ENCODE measurements around the gene ZNF76.

The ZNF76 gene

DNA sequence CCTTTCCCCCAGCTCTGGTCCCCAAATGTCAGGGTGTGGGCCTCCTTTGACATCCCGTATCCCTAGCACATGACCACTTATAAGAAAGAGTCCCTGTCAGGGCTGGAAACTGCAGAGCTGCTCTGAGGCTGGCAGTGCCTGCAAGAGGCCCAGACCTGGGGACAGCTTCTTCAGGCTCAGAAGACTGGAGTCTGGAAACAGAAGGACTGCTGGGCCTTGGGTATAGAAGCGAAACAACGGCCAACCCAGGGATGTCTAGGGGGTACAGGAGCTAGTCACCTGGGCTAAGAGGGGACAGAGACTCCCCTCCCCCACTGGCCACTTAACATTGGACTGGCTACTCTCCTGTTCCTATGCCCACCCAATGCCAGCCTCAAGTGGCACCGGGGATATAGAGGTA lies 41.1 kb upstream of the ZNF76 start:
- TF ChIP-seq, protein P1, sequence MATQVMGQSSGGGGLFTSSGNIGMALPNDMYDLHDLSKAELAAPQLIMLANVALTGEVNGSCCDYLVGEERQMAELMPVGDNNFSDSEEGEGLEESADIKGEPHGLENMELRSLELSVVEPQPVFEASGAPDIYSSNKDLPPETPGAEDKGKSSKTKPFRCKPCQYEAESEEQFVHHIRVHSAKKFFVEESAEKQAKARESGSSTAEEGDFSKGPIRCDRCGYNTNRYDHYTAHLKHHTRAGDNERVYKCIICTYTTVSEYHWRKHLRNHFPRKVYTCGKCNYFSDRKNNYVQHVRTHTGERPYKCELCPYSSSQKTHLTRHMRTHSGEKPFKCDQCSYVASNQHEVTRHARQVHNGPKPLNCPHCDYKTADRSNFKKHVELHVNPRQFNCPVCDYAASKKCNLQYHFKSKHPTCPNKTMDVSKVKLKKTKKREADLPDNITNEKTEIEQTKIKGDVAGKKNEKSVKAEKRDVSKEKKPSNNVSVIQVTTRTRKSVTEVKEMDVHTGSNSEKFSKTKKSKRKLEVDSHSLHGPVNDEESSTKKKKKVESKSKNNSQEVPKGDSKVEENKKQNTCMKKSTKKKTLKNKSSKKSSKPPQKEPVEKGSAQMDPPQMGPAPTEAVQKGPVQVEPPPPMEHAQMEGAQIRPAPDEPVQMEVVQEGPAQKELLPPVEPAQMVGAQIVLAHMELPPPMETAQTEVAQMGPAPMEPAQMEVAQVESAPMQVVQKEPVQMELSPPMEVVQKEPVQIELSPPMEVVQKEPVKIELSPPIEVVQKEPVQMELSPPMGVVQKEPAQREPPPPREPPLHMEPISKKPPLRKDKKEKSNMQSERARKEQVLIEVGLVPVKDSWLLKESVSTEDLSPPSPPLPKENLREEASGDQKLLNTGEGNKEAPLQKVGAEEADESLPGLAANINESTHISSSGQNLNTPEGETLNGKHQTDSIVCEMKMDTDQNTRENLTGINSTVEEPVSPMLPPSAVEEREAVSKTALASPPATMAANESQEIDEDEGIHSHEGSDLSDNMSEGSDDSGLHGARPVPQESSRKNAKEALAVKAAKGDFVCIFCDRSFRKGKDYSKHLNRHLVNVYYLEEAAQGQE (IDR thresholded peaks at IDR 0.05; ENCODE audit: insufficient read depth in 1 of 2, low read depth in 2 of 2, low read length in 2 of 2): no peak
- TF ChIP-seq FOXP2 (optimal IDR thresholded peaks at IDR 0.05; ENCODE audit: borderline replicate concordance, extremely low read depth, extremely low read length, insufficient read depth): no peak

DNA sequence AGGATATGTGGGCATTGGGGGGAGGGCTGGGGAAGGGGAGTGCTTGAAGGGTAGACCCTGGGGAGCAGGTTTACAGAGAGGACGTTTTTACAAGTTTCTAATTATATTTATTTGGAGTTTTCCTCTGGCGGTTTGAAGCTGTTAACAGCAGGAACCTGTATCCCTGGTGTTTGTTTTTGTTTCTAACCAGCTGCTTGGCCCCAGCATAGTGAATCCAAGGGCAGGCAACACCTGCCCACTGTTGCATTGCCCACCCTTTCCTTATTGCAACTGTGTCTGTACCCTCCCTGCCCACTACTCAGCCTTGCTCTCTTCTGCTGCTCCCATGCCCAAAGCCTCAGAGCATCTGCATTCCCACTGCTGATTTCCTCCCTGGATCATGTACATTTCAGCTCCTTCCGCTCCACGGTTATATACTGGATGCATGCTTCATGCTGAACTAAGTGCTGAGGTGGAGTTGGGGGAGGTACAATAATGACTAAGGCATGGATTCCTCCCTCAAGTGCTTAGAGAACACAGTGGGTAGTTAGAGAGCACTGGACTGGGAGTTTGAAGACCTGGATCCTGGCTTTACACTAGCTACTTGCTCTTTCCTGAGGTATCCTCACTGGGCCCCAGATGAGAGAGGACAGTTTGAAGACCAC lies 39.7 kb upstream of the ZNF76 start:
- TF ChIP-seq POLR2AphosphoS5 (IDR thresholded peaks at IDR 0.05; ENCODE audit: low read depth, low read length) (no peak), SIN3A (IDR thresholded peaks at IDR 0.05; ENCODE audit: borderline replicate concordance, insufficient read depth, low read length) (no peak), TAF1 (IDR thresholded peaks at IDR 0.05; ENCODE audit: borderline replicate concordance, insufficient read depth, low read length) (no peak), FOXP2 (optimal IDR thresholded peaks at IDR 0.05; ENCODE audit: borderline replicate concordance, extremely low read depth, extremely low read length, insufficient read depth) (no peak)
- TF ChIP-seq, protein P1 (IDR thresholded peaks at IDR 0.05; ENCODE audit: insufficient read depth in 1 of 2, low read depth in 2 of 2, low read length in 2 of 2): no peak

DNA sequence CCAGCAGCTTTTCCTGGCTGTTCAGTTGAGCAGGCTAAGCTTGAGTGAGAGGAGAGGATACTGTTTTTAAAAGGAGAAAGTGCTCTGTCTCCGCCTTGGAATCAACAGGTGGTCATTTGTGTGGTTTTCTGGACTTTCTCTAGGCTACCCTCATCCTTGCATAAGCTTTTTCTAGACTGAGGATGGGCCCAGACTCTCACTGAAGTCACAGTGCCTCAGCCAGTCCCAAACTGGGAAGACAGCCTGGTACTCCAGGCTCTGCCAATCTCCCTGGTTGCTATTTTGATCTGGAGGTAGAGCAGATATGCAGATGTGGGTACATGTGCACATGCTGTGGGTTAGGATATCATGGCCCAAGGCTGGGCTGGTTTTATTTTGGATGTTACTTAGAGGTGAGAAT lies 38.8 kb upstream of the ZNF76 start:
- TF ChIP-seq TAF1 (IDR thresholded peaks at IDR 0.05; ENCODE audit: borderline replicate concordance, insufficient read depth, low read length) (no peak), SIN3A (IDR thresholded peaks at IDR 0.05; ENCODE audit: borderline replicate concordance, insufficient read depth, low read length) (no peak), POLR2AphosphoS5 (IDR thresholded peaks at IDR 0.05; ENCODE audit: low read depth, low read length) (no peak), FOXP2 (optimal IDR thresholded peaks at IDR 0.05; ENCODE audit: borderline replicate concordance, extremely low read depth, extremely low read length, insufficient read depth) (no peak)
- TF ChIP-seq, protein P1 (IDR thresholded peaks at IDR 0.05; ENCODE audit: insufficient read depth in 1 of 2, low read depth in 2 of 2, low read length in 2 of 2): no peak

DNA sequence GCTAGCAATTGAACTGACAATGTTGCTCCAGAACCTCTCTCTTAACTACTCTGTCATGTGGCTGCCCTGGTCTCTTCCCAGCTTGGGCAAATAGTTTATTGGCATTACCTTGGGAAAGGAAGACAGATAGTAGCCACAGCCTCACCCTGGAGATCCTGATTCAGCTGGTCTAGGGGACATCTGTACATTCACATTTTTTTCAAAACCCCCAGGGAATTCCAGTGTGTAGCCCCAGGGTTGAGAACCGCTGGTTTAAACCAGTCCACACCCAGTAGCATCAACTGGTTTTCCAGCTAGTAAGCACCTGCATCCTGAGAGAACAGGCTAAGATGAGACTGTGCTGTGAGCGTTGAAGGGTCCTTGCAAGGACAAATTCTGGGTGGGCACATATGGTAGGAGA lies 36.1 kb upstream of the ZNF76 start:
- TF ChIP-seq SIN3A (IDR thresholded peaks at IDR 0.05; ENCODE audit: borderline replicate concordance, insufficient read depth, low read length) (no peak), POLR2AphosphoS5 (IDR thresholded peaks at IDR 0.05; ENCODE audit: low read depth, low read length) (no peak), TAF1 (IDR thresholded peaks at IDR 0.05; ENCODE audit: borderline replicate concordance, insufficient read depth, low read length) (no peak), FOXP2 (optimal IDR thresholded peaks at IDR 0.05; ENCODE audit: borderline replicate concordance, extremely low read depth, extremely low read length, insufficient read depth) (no peak)
- TF ChIP-seq, protein P1 (IDR thresholded peaks at IDR 0.05; ENCODE audit: insufficient read depth in 1 of 2, low read depth in 2 of 2, low read length in 2 of 2): no peak

DNA sequence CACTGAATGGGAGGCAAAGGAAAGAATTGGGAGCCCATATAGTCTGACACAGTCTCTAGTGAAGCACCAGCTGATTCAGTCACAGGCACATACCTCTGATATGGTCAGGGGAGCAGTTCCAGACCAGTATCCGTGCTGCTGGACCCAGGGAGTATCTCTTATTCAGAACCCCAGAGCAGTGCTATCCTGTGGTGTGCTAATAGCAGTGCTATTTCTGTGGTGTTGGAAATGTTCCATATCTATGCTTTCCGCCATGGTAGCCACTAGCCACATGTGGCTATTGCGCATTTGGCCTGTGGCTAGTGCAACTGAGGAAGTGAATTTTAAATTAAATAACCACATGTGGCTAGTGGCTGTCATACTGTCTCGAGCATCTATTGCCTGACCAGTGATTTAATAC lies 34.8 kb upstream of the ZNF76 start:
- TF ChIP-seq SIN3A (IDR thresholded peaks at IDR 0.05; ENCODE audit: borderline replicate concordance, insufficient read depth, low read length) (no peak), POLR2AphosphoS5 (IDR thresholded peaks at IDR 0.05; ENCODE audit: low read depth, low read length) (no peak), TAF1 (IDR thresholded peaks at IDR 0.05; ENCODE audit: borderline replicate concordance, insufficient read depth, low read length) (no peak), FOXP2 (optimal IDR thresholded peaks at IDR 0.05; ENCODE audit: borderline replicate concordance, extremely low read depth, extremely low read length, insufficient read depth) (no peak)
- TF ChIP-seq, protein P1 (IDR thresholded peaks at IDR 0.05; ENCODE audit: insufficient read depth in 1 of 2, low read depth in 2 of 2, low read length in 2 of 2): no peak

All from PFSK-1 (cell line).